ENCODE results near the gene PRDX2.

GRCh38 chr19:12815088-12815487 lies 13.5 kb upstream of the PRDX2 start:
- TF ChIP-seq CTCF (IDR thresholded peaks at IDR 0.05) (no peak), TCF12 (IDR thresholded peaks at IDR 0.05) (no peak)
